Measurements from ENCODE around the gene DOCK10.

DOCK10 gene

DNA sequence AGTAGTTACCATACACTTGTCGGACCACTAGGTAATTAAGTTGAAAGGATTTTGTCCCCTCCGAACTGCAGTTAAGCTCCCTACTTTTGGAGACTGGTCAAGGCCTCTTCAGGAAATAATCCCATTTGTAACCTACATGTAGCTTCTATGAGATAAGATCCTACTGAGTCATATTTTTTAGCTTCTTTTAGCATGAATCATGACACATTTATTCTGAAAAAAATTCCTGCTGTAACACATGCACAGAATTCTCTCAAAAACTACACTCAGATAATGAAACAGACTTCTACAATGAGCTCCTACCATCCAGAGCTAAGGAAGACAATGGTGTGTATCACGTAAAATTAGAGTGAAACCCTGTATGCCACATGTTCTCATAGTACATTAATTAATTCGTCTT, 225.5 kb downstream of the DOCK10 start:
- no peak for DNase-seq

DNA sequence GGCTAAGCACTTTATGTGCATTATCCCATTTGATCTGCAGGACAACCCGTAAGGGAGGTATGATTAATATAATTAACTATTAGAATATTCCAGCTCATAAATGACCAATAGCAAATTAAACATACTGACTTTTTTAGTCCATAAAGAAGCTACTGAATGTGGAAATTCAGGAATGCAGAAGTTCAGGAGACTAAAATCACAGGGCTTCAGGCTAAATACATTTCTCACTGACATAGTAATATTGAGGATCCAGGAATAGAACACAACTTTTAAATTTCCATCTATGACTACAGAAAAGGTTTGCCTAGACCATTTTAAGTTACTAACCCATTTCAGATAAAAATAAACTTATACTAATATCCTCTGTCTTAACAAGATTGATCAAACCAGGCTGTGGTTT, 228.7 kb downstream of the DOCK10 start:
- no peak for DNase-seq

DNA sequence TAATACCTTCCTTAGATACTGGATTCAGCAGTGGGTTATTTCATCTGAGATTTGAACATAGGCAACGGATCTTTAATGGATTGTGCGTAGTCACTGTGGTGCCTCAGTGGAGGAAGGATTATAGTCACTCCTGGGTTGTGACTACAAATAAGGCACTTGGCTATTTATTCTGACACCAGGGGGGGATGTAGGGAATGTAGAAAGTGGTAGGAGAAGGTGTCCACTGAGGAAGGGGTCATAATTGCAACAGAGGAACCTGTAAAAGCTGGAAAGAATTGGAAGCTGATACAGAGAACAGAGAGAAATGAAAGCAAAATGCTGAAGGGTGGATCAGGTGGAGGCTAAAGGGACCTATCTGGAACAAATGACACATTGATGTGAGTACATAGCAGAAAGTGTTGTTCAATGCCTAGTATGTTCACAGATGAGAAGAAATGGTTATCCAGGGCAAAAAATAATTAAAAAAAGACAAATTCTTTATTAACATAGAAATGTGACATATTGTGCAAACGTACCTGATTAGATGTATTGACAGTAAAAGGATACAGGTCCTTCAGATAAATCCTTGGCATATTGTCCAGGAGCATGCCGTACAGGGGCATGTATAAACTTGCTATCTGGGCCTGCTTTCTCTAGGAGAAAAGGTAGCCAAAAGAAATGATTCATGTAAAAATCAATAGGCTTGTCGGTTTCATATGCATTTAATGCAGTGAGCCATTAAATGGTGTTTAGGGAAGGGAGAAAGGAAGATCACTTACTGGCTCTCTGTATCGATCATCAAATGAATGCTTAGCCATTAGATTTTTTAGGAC, 234.9 kb downstream of the DOCK10 start:
- peak; percentile 23 for DNase-seq

DNA sequence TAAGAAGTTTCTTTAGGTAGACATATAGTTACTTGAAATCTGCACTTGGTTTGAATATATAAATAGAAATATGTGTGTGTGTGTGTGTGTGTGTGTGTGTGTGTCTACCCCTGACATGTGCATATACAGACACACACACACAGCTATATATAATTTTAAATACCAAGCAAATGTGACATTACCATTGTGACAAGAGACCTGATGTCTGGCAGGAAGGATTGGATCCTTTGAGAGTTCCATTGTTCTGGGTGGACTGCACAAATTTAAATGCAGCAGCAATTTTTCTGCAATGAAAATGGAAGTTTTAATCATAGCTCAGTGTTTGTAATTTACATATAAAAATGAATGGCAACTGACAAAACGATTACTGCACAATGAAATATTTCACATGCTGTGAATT, 238.3 kb downstream of the DOCK10 start:
- DNase-seq, result no peak

DNA sequence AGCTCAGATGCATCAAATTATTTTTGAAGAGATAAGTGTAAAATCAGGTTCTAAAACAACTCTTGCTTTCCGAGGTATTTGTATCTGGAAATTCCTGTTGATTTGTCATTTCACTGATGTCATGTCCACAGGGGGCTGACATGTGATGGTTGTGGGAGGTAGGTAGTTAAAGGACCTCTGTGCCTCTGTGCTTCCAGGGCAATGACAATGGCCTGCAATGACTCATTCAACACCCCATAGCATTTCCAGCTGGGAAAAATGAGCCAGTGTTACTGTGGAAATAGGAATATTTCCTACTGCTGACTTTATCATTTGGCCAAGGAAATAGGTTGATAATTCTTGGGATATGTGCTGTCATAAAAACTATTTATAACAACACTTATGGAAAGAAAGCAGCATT, 239.9 kb downstream of the DOCK10 start:
- DNase-seq, result no peak

DNA sequence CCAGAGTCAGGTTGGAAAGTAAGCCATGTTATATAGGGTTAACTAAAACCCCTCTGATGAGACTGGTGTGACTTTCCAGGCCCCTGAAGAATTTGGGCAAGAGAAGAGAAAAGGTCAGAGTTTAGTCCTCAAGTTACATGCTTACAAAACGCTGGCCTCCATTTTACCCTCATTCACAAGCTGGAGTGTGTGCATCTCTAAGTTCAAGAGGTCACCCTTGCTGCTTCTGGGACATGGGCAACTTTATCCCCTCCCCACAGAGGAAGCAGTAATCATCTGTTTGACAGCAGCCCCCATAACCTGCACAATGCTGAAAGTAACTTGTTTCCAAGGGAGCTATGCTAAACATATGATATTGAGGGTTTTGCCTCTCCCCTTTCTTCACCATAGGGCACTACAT, 240.9 kb downstream of the DOCK10 start:
- DNase-seq, result no peak

DNA sequence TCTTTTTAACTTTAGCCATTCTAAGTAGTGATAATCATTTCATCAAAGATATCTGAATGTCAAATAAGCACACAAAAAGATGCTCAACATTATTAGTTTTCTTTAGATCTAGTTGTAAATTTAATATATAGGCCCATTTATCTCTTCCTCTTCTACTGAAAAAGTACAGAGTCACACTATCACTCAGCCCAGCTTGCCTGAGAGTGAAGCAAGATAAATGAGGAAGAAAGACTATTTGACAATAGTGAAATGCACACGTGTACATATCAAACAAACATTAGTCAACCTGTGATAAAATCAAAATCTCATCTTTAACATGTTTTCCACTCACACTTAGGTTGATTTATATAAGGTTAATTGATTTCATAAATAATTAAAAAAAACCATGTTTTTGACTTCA, 242.6 kb downstream of the DOCK10 start:
- DNase-seq, result no peak

DNA sequence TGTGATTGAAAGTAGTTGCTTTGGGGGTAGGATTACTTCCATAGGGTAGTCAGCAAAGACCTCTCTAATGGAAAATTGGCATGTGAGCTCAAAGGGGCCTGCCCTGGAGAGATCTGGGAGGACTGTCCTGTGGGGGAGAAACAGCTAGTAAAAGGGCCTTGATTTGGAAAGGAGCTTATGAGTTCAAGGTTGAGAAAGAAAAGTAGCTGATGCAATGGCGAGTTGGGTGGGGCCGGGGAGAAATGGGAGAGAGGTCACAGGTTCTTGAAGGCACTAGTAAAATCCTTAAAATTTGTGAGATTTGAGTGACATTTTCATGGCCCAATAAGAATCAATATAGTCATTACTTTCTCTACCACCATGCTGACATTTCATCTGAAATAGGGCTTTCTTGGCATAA, 244.1 kb downstream of the DOCK10 start:
- DNase-seq, result no peak

DNA sequence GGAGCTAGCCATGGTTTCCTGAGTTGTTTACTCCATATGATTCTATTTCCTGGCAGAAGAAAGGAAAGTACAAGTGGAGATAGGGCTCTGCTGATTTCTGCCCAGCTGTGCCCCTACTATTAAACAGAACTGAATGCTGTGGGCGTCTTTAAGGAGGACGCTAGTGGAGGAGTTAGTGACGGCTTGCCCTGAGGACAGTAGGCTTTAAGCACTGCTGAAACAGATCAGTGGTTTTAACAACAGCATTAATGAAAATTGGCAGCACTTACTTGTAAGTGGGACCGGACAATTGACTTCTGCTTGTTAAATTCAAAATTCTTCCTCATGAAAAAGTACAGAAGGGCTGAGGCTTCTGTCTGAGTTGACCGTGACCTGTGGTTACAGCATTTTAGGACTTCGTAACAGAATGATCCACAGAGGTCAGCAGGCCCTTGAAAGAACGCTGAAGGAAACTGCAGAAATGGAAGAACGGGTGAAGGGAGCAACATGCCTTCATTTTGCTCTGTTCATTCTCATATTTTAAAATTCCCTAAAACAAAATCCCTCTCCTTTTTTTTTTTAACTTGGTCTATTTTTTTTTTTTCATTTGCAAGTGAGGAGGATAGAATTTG, 245.5 kb downstream of the DOCK10 start:
- no peak for DNase-seq

DNA sequence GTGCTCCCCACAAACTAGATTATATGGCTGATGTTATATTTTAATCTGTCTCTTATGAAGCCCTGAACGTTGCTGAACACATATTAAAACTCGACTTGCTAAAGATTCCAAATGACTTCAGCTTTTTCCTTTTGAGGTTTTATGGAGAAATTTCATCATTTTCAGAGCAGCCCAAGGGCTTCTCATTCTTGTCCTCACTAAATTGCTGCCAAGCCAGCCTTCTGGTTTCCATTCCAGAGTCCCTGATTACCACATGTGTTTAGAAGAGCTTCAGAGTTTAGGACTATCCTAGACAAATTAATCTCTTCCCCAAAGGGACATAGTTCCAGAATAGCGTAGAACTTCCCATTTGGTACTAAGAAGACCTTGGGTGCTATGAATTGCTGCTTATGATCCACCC, 248.3 kb downstream of the DOCK10 start:
- DNase-seq, result no peak

DNA sequence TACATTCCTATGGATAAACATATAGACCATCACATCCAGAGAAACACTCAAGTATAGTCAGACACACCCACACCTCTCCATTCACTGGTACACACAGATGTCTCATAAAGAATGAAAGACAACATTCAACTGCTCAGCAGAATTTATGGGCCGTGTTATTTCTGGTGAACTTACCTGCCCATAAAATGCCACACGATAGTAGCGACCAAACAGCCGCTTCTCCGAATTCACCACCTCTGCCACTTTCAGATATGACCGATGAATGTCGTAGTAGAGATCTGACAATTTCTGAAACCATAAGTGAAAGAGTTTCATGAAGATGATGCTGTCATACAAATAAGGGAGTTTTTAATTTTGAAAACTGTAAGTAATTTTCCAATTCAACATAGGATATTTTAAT, 255.4 kb downstream of the DOCK10 start:
- DNase-seq, result no peak

DNA sequence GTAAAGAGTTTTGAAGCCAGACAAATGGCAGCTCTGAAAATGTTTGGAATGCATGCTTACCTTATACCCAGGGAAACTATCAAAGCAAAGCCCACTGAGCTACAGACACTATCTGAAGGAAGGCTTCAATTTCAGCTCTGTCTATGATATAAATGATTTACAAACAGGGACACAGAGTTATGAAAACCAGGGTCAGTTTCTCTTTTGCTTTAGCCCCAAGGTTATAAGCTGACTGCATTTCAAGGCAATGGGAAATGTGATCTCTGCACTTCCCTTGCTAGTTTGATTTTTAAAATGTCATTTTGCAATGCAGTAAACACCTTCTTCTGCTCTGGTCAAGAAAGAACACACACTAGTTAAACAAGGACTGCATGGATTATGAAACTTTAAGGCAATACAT, 260.9 kb downstream of the DOCK10 start:
- DNase-seq, result no peak

DNA sequence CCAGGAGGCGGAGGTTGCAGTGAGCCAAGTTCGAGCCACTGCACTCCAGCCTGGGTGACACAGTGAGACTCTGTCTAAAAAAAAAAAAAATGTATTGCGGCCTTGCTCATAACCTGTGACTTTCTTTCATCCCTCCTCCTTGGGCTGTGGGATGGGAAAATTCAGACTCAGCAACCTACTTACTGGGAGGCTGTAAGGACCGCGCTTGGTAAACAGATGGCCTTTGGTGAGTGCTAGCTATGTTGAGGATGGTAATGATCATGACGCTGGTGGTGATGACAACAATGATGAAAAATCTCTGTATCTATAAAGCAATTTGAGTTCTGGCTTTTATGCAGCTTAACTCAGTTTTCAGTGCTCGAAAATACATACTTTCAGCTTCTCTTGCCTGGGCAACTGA, 261.4 kb downstream of the DOCK10 start:
- no peak for DNase-seq

DNA sequence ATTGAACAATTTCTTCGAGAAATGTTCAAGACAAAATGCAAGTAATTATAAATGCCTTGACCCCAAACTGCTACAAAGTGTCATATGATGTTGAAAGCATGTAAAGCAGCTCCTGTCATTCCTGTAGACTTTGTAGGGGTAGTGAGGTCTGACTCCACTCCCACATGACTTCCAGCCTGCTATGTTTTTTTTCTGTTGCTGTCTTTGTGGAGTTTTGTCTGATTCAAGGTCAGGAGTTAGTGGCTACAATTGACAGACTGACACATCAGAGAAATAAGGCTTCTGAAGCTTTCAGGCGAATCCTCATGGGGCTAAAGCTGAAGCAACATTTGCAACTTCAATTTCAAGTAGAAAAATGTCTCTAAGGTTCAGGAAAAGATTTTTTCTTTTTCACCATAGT, 262.2 kb downstream of the DOCK10 start:
- no peak for DNase-seq

DNA sequence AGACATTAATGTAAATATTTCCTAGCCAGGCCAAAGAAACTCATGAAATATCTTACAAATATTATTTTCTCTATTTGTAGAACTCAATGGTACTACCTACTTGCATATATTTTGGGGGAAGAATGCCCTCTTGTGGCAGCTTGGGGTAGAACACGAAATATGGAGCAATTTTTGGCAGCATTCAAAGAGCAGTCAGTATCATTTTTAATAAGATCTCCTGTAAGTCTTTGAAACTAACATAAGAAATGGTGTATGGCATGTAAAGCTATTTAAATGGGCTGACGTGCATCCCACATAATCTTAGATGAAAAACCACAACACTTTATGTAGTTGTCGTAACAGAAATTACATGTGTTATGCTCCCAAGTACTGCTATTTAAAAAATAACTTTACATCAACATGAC, 263.8 kb downstream of the DOCK10 start:
- DNase-seq, result peak; percentile 9

DNA sequence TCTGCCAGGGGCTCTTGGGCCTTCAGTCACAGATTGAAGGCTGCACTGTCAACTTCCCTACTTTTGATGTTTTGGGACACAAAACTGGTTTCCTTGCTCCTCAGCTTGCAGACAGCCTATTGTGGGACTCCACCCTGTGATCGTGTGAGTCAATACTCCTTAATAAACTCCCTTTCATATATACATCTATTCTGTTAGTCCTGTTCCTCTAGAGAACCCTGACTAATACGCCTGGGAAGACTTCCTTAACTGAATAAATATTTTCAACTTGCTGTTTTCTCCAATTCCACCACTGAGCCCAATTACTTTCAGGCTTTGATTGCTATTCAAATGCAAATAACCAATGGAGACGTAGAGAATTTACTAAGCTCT, 264.7 kb downstream of the DOCK10 start:
- no peak for DNase-seq

DNA sequence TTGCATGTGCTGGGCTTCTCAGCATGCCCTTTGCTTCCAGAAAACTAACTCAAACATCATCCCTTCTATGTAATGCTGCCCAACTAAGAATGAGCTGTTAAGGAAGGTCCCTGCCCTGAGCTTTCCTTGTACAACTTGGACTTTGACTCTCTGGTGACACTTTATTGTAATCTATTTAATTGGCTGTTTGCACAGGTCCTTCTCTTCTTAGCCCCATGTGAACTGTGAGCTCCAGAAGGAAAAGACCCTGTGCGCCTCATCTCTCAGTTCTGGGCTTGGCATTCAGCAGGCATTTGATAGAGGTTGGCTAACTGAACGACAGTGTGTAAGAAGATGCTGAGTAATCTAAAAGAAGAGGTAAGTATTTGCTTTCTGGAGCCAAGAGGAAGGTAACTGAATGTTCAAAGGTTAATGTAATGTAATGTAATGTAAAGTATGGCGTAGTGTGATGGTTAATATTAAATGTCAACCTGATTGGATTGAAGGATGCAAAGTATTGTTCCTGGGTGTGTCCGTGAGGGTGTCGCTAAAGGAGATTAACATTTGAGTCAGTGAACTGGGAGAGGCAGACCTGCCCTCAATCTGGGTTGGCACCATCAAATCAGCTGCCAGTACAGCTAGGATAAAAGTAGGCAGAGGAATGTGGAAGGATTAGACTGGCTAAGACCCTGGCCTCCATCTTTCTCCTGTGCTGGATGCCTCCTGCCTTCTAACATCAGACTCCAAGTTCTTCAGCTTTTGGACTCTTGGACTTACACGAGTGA, 265.3 kb downstream of the DOCK10 start:
- DNase-seq, result no peak

DNA sequence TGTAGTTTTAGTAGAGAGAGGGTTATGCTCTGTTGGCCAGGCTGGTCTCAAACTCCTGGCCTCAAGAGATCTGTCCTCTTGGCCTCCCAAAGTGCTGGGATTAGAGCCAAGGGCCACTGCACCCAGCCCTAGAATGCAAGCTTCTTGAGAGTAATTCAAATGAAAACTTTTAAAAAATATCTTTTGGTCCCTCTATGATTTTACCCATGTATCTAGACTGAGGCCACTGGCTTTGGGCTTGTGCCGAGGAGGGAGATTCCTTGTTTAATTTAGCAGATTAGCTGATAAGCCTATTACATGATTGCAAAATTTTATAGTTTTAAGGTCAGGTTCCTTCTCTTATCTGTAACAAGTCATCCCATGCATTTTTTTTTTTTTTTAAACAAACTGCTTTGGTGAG, 266.6 kb downstream of the DOCK10 start:
- no peak for DNase-seq

DNA sequence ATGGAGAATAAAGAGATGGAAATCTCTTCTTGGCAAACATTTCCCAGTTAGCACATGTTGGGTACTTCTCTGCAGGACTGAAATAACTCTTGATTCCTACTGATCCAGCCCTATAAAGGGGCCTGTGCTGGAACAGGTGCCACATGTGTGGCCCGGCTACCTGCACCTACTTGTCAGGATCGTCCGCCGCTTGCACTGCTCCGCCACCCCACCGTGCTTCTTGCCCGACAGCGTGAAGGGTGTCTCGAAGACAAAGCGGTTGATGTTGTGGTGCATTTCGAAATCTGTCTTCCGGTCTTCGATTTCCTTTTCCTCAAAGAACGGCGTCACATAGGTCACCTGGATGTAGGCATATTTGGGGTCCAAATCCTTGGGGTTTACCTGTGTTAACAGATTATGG, 267.5 kb downstream of the DOCK10 start:
- DNase-seq, result no peak

DNA sequence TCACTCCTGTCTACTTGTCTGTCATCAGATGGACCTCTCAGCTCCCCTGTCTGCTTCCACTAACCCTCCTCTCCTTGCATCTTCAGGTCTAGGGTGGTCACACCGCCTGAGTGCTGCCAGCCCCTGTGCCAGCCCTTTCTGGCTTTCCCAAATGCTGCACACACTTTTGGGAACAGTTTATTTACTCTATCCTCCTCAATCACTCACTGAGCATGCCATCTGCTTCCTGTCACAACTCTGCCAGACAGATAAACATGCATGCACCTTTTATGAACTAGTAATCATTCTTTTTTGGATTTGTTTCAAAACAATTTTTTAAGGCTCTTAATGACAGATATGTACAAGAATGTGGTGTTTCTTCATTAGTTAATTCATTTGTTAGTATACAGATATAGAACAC, 269.8 kb downstream of the DOCK10 start:
- DNase-seq, result no peak

DNA sequence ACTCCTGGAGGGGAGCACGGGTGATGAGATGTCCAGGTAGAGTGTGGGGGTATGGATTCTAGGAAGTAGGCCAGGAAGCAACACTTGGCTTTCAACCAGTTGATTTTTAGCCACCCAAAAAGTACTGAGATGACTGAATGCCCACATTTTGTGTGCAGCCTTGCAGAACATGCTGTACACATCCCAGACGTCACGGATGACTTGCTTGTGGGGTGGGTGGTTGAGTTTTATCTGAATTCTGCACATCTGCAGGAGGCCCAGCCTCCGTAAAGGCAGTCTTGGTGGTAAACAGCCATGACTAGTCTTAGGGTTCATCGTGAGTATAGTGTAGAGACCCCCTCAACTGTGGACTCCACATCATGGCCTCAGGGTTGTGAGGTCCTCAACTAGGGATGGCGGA, 272.8 kb downstream of the DOCK10 start:
- DNase-seq, result no peak

DNA sequence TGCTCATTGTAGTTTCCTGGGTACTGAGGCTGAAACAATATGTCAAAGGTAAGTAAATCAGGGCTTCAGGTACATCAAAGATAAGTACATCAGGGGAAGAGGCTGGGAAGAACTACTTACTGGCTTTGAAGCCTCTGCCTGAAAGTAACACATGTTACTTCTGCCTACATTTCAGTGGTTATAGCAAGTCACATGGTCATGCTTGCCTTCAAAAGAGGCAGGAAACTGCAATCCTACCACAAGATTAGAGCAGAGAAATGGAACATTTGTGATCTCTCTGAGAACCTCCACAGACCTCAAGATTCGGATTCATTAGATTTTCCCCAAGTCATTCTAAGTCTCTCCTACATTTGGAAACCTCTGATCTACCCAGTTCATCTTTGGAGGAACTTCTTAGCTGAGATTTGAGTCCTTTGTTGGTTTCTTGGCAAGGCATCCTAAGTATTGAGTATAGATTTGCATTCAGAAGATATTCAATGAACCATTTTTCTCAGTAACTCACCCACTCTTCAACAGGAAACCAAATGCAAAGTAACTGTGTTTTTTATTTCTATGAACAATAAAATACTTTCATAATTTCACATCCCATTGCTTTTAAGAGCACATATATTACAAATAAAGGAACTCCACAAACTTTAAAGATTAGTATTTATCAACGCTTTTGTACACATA, 277.6 kb downstream of the DOCK10 start:
- no peak for DNase-seq

DNA sequence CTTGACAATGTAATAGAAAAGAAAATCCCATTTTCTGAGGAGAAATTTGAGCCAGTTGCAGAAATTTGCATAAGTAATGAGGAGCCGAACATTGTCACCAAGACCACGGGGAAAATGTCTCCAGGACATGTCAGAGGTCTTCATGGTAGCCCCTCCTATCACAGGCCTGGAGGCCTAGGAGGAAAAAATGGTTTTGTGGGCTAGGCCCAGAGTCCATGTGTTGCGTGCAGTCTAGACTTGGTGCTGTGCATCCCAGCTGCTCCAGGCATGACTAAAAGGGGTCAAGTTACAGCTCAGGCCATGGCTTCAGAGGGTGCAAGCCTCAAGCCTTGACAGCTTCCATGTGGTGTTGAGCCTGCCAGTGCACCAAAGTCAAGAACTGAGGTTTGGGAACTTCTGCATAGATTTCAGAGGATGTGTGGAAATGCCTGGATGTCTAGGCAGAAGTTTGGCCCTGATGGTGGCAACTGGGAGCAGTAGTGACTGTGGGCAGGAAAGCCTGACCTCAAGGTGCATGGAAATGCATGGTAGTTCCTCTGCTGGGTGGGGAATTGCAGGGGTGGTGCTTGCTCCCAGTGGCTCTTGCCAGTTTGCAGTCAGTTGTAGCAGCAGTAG, 284.2 kb downstream of the DOCK10 start:
- DNase-seq, result no peak

Measured in NCI-H146 (cell line).